Measurements from ENCODE around the gene IQSEC2.

DNA sequence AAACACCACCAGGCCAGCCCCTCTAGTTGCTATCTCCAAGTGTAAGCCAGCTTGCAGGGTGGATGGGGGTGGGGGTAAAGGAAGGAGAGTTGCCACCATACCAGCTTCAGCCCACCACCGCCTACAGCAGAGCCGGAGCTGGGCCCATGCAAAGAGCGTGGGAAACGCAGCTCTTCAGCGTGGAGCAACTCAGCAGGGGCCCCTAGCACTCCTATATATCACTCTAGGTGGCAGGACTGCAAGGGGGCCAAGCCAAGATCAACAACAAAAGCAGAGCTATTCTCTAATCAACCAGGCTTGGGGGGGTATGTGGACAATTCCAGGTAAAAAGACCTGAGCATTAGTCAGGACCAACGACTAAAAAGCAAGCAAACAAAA lies 35.5 kb upstream of the IQSEC2 start:
- no peak for TF ChIP-seq CTCF (IDR thresholded peaks at IDR 0.05)
- TF ChIP-seq POLR2AphosphoS5 (IDR thresholded peaks at IDR 0.05), result no peak
- TF ChIP-seq POLR2A (IDR thresholded peaks at IDR 0.05), result no peak
- no peak for TF ChIP-seq EP300 (IDR thresholded peaks at IDR 0.05)
